HEK293 (cell line): Measurements from ENCODE around the gene COL9A2.

Experiments used
- CTCF ChIA-PET: fragments of 350-600 bp; formaldehyde crosslinking; extraction: SDS; loops from one replicate; lab custom pipeline; 2021; ENCODE audit warnings: antibody characterized with exemption; lab: Yijun Ruan, JAX
- POLR2A ChIA-PET: fragments of 300-600 bp; formaldehyde crosslinking; extraction: SDS; loops from one replicate; lab custom pipeline; 2020; ENCODE audit warnings: antibody characterized with exemption, inconsistent platforms; lab: Yijun Ruan, JAX
- H3K27ac ChIP-seq: fragments of 200-500 bp; sonication (Bioruptor generic); 2 replicates; pipeline ENCODE4 v1.5.1; 2014; ENCODE audit warnings: low read depth, low read length, control low read depth, inconsistent platforms; ENCODE audit errors: extremely low read depth
- H3K36me3 ChIP-seq, 2 experiments: fragments of 200-500 bp in 1 of 2; sonication (Bioruptor generic) in 1 of 2; 1 replicate in 1 of 2; 2 replicates in 1 of 2; pipeline ENCODE4 v1.5.1; 2014 to 2017; ENCODE audit warnings: inconsistent platforms in 2 of 2, low read length in 2 of 2; ENCODE audit not compliant: control insufficient read depth in 2 of 2, insufficient read depth in 1 of 2
- H3K4me1 ChIP-seq: fragments of 200-500 bp; sonication (Bioruptor generic); 2 replicates; pipeline ENCODE4 v1.5.1; 2014; ENCODE audit warnings: mild to moderate bottlenecking, low read length, inconsistent platforms; ENCODE audit not compliant: control insufficient read depth, insufficient read depth
- H3K4me3 ChIP-seq: 2 replicates; pipeline ENCODE4 v1.5.1; 2011; ENCODE audit warnings: low read depth, mild to moderate bottlenecking, control low read depth, low read length, moderate library complexity
- H3K9me3 ChIP-seq: fragments of 200-500 bp; sonication (Bioruptor generic); 2 replicates; pipeline ENCODE4 v1.5.1; 2014; ENCODE audit warnings: low read depth, low read length, inconsistent platforms; ENCODE audit not compliant: control insufficient read depth, insufficient read depth
- GLIS2 ChIP-seq: fragments of 450-650 bp; formaldehyde crosslinking; IDR thresholded peaks from 2 replicates; pipeline ENCODE4 v1.5.1; 2016; ENCODE audit warnings: missing biosample characterization, missing genetic modification characterization
- HOXC10 ChIP-seq: sonication (generic); formaldehyde crosslinking; IDR thresholded peaks from 2 replicates; pipeline ENCODE4 v1.8.1; 2023; ENCODE audit warnings: mild to moderate bottlenecking, missing genetic modification reagents
- PRDM1 ChIP-seq: fragments of 450-650 bp; formaldehyde crosslinking; IDR thresholded peaks from 2 replicates; pipeline ENCODE4; 2016; ENCODE audit warnings: missing biosample characterization, missing genetic modification characterization
- WT1 ChIP-seq: fragments of 450-650 bp; formaldehyde crosslinking; IDR thresholded peaks from 2 replicates; pipeline ENCODE4 v1.5.1; 2016; ENCODE audit warnings: missing biosample characterization, missing genetic modification characterization
- ZBTB10 ChIP-seq: fragments of 450-650 bp; formaldehyde crosslinking; IDR thresholded peaks from 2 replicates; pipeline ENCODE4 v1.5.1; 2016; ENCODE audit warnings: missing biosample characterization, missing genetic modification characterization
- ZBTB17 ChIP-seq: fragments of 450-650 bp; formaldehyde crosslinking; IDR thresholded peaks from 2 replicates; pipeline ENCODE4 v1.5.1; 2016; ENCODE audit warnings: missing biosample characterization, missing genetic modification characterization
- ZIC2 ChIP-seq: fragments of 450-650 bp; formaldehyde crosslinking; IDR thresholded peaks from 2 replicates; pipeline ENCODE4 v1.5.1; 2016; ENCODE audit warnings: missing biosample characterization, missing genetic modification characterization
- ZNF19 ChIP-seq: fragments of 450-650 bp; formaldehyde crosslinking; IDR thresholded peaks from 2 replicates; pipeline ENCODE4; 2016; ENCODE audit warnings: missing biosample characterization, missing genetic modification characterization, low read depth
- ZNF214 ChIP-seq: fragments of 450-650 bp; formaldehyde crosslinking; IDR thresholded peaks from 2 replicates; pipeline ENCODE4 v1.5.1; 2017; ENCODE audit warnings: missing biosample characterization, mild to moderate bottlenecking, missing genetic modification characterization, borderline replicate concordance
- ZNF24 ChIP-seq: fragments of 450-650 bp; formaldehyde crosslinking; IDR thresholded peaks from 2 replicates; pipeline ENCODE4 v1.5.1; 2016; ENCODE audit warnings: missing biosample characterization, missing genetic modification characterization
- ZNF366 ChIP-seq: fragments of 450-650 bp; formaldehyde crosslinking; conservative IDR thresholded peaks from 2 replicates; pipeline ENCODE4 v1.5.1; 2016; ENCODE audit warnings: missing biosample characterization, missing genetic modification characterization
- ZNF521 ChIP-seq: fragments of 450-650 bp; formaldehyde crosslinking; IDR thresholded peaks from 2 replicates; pipeline ENCODE4 v1.5.1; 2017; ENCODE audit warnings: missing biosample characterization, mild to moderate bottlenecking, missing genetic modification characterization
- ZNF623 ChIP-seq: fragments of 450-650 bp; formaldehyde crosslinking; IDR thresholded peaks from 2 replicates; pipeline ENCODE4 v1.5.1; 2016; ENCODE audit warnings: missing biosample characterization, missing genetic modification characterization
- ZNF692 ChIP-seq: fragments of 450-650 bp; formaldehyde crosslinking; IDR thresholded peaks from 2 replicates; pipeline ENCODE4 v1.5.1; 2016; ENCODE audit warnings: missing biosample characterization, missing genetic modification characterization
- TF ChIP-seq, protein P1 (sequence below): fragments of 450-650 bp; formaldehyde crosslinking; conservative IDR thresholded peaks from 2 replicates; pipeline ENCODE4 v1.5.1; 2016; ENCODE audit warnings: low read depth, missing biosample characterization, missing genetic modification characterization

Gene COL9A2

DNA sequence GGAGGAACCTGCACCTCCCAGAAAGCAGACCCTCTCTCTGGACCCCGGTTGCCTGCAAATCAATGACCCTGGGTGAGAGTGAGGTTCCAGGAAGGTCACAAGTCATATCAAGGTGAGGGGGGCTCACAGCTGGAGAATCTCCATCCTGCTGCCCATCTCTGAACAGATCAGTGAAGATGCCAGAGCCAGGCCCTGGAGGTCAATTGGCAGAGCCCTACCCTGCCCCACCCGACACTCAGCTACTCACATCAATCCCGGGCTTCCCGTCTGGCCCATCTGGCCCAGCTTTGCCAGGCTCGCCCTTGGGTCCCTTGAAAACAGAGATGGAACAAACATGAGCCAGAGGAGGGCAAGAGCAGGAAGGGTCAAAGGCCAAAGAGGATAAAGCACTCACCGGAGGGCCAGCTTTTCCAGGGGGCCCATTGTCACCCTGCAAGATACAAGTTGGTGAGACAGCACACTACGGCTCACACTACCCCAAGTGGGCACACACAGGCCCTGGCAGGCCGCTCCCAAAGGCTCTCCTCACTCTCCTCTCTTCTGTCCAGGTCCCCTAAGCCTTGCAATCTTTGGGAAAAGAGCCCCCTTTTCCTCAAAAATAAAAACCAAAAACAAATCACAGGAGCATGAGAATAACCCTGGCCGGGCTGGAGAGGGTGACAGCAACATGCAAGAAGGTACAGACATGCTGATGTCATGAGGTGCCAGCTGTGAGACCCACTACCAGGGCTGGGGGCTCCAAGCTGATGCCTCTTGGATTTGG is 2.9 kb downstream of the COL9A2 start (continued):
- TF ChIP-seq, protein P1, sequence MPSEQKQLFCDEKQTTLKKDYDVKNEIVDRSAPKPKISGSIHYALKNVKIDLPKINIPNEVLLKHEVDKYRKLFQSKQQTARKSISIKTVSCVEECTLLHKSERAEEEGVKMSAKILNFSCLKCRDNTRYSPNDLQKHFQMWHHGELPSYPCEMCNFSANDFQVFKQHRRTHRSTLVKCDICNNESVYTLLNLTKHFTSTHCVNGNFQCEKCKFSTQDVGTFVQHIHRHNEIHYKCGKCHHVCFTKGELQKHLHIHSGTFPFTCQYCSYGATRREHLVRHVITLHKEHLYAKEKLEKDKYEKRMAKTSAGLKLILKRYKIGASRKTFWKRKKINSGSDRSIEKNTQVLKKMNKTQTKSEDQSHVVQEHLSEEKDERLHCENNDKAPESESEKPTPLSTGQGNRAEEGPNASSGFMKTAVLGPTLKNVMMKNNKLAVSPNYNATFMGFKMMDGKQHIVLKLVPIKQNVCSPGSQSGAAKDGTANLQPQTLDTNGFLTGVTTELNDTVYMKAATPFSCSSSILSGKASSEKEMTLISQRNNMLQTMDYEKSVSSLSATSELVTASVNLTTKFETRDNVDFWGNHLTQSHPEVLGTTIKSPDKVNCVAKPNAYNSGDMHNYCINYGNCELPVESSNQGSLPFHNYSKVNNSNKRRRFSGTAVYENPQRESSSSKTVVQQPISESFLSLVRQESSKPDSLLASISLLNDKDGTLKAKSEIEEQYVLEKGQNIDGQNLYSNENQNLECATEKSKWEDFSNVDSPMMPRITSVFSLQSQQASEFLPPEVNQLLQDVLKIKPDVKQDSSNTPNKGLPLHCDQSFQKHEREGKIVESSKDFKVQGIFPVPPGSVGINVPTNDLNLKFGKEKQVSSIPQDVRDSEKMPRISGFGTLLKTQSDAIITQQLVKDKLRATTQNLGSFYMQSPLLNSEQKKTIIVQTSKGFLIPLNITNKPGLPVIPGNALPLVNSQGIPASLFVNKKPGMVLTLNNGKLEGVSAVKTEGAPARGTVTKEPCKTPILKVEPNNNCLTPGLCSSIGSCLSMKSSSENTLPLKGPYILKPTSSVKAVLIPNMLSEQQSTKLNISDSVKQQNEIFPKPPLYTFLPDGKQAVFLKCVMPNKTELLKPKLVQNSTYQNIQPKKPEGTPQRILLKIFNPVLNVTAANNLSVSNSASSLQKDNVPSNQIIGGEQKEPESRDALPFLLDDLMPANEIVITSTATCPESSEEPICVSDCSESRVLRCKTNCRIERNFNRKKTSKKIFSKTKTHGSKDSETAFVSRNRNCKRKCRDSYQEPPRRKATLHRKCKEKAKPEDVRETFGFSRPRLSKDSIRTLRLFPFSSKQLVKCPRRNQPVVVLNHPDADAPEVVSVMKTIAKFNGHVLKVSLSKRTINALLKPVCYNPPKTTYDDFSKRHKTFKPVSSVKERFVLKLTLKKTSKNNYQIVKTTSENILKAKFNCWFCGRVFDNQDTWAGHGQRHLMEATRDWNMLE, result no peak
- no peak for TF ChIP-seq WT1 (tag by site-specific recombination)
- TF ChIP-seq ZNF19 (tag by site-specific recombination), result no peak
- TF ChIP-seq ZNF214 (tag by site-specific recombination), result no peak
- TF ChIP-seq, all 188 proteins: peak for 0

- ChIA-PET POLR2A (no interaction called here), CTCF (interaction anchor here (0.6 to 3.6 kb wide), 2 partner anchors 169 to 394 kb away, joined by 5 to 20 read pairs; no protein-coding TSS in a partner anchor)
- Histone ChIP-seq H3K4me1 (no peaks in the 10 kb centered on the region; the same call in 1 of the 2 replicates), H3K36me3 (no peaks in the 10 kb centered on the region), H3K9me3 (no peaks in the 10 kb centered on the region), H3K27ac (no peak overlapping the region), H3K4me3 (no peak overlapping the region)
- TF ChIP-seq ZNF623 (tag by site-specific recombination), result no peak
- TF ChIP-seq GLIS2, result 0 out of 2 replicates have a peak, but pooled peaks have one; percentile 32
- TF ChIP-seq ZNF521 (tag by site-specific recombination), result no peak
Observed at GRCh38 chr1:40313329-40313957, 3.6 kb downstream of the COL9A2 start.

- CTCF ChIA-PET, result interaction anchor here (0.6 to 0.9 kb wide), 3 partner anchors 125 to 393 kb away, joined by 3 to 5 read pairs (median 4); no protein-coding TSS in a partner anchor
- H3K4me1 ChIP-seq, result no peaks in the 10 kb centered on the region; the same call in 1 of the 2 replicates
- POLR2A ChIA-PET, result no interaction called here
Observed at GRCh38 chr1:40312238-40313205, 4.6 kb downstream of the COL9A2 start.

More at GRCh38 chr1:40312238-40313205, 4.6 kb downstream of the COL9A2 start:
- Histone ChIP-seq H3K27ac (no peak overlapping the region), H3K36me3 (no peaks in the 10 kb centered on the region), H3K4me3 (no peak overlapping the region), H3K9me3 (no peaks in the 10 kb centered on the region)
- TF ChIP-seq ZNF623 (tag by site-specific recombination) (no peak), ZBTB17 (tag by site-specific recombination) (0 out of 2 replicates have a peak, but pooled peaks have one; percentile 49), ZNF692 (tag by site-specific recombination) (no peak), PRDM1 (tag by site-specific recombination) (peak; percentile 82), ZNF24 (tag by site-specific recombination) (no peak), ZIC2 (tag by site-specific recombination) (peak; percentile 74), HOXC10 (no peak), ZBTB10 (tag by site-specific recombination) (no peak), ZNF366 (tag by site-specific recombination) (0 out of 2 replicates have a peak, but pooled peaks have one; percentile 36)
